ENCODE results near the gene ZDHHC4. TPM values are rescaled to one million over a fixed set of nuclear protein-coding genes. Genes with fewer than 3 reads are reported as not detected.
"Not testable (repeated sequence)": the region's sequence is repeated elsewhere in the genome, so short reads cannot be mapped to it uniquely, and the experiment has no call there.

ZDHHC4 gene
- total RNA-seq, 1 donor = 24.1 TPM

DNA sequence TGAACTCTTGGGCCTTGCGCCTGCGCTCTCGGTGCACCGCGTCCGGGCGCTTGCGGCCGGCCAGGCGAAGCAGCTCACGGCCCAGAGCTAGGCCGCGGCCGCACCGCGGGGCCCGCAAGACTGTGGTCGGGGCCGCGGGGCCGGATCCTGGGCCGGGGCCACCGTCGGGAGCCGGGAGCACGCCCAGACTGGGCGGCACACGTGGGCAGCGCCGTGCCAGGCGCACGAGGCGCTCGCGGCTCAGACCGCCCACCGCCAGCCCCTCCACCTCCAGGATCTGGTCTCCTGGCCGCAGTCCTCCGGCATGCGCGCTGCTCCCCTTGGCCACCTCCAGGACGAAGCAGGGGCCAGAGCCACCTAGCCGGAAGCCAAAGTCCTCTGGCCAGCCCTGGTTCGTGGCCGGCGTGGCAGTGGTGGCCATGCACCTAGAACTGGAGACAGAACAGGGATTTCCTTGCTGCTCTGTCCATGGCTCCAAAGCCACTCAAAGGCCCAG is 26.2 kb upstream of the ZDHHC4 start, which contains the start of gene GRID2IP:
Gene GRID2IP, minus strand, starts transcription at position 446 of the 496 bp plus-strand sequence. Its CDS starts 25 bp downstream, at position 421.
- Histone ChIP-seq H3K4me3 (ENCODE audit: low read length) (no peak within 1 kb of the TSS), H3K27me3 (ENCODE audit: insufficient read depth, low read length) (no peaks in the 10 kb centered on the region), H3K9me3 (ENCODE audit: low read depth, low read length) (no peaks in the 10 kb centered on the region), H3K4me1 (ENCODE audit: insufficient read depth, low read length) (peaks cover 1% of the 10 kb centered on the region)

DNA sequence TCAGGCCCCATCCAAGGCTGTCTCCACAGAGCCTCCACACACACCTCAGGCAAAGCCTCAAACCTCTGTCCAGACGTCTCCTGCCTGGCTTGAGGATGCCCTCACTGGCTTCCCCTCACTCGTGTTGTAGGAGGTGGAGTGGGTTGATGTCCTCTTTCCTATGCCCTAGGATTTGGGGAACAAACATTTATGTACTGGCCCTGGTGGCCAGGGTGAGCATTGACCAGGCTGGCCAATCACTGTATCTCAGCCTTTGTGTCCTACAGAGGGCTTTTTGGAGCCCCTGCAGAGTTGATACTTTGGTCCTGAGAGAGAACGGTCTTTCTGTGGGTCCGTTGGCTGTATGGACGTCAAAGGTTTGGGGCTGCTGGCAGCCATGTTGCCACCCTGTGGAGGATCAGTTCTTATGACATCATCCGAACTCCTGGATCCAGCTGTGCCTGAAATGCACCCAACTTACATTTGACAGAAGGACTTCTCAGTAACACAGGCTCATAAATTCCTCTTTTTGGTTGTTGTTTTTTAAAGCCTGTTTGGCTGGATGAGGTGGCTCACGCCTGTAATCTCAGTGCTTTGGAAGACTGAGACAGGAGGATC is 23.7 kb upstream of the ZDHHC4 start:
- no peaks in the 10 kb centered on the region for H3K4me1 ChIP-seq (ENCODE audit: insufficient read depth, low read length)
- H3K9me3 ChIP-seq (ENCODE audit: low read depth, low read length) = no peaks in the 10 kb centered on the region
- no peaks in the 10 kb centered on the region for H3K27me3 ChIP-seq (ENCODE audit: insufficient read depth, low read length)
- H3K4me3 ChIP-seq (ENCODE audit: low read length) = no peak overlapping the region

DNA sequence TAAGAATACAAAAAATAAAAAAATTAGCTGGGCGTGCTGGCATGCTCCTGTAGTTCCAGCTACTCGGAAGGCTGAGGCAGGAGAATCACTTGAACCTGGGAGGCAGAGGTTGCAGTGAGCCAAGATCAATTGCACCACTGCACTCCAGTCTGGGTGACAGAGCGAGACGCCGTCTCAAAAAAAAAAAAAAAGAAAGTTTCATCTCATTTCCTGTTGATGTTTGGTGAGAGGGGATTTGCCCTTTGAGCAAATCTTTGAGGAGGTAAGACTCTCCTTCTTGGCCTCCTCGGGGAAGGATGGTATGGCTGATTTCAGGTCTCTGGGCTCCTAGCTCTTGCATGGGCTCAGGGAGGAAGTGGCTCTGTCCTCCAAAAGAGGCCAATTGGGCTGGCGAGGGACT is 22.4 kb upstream of the ZDHHC4 start:
- Histone ChIP-seq H3K27me3 (ENCODE audit: insufficient read depth, low read length) (no peaks in the 10 kb centered on the region), H3K4me1 (ENCODE audit: insufficient read depth, low read length) (no peaks in the 10 kb centered on the region), H3K9me3 (ENCODE audit: low read depth, low read length) (no peaks in the 10 kb centered on the region), H3K4me3 (ENCODE audit: low read length) (no peak overlapping the region)

DNA sequence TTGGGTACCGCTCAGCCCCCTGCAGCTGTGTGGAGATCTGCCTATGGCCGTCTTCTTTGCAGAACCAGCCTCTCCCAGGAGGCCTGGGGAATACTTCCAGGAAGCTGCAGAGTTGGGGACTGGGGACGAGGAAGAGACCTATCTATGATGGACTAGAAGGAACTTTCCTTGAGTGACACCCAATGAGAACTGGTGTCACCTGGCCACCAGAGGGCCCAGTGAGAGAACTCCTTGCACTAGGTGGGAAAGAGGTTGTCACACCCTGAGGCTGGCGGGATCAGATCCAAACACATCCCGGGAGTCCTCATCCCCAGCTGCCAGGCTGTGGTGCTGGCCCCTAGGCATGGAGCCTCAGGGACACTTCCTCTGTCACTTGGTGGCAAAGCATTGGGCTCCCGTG is 21.1 kb upstream of the ZDHHC4 start:
- Histone ChIP-seq H3K4me1 (ENCODE audit: insufficient read depth, low read length) (no peaks in the 10 kb centered on the region), H3K9me3 (ENCODE audit: low read depth, low read length) (no peaks in the 10 kb centered on the region), H3K27me3 (ENCODE audit: insufficient read depth, low read length) (no peaks in the 10 kb centered on the region), H3K4me3 (ENCODE audit: low read length) (no peak overlapping the region)

DNA sequence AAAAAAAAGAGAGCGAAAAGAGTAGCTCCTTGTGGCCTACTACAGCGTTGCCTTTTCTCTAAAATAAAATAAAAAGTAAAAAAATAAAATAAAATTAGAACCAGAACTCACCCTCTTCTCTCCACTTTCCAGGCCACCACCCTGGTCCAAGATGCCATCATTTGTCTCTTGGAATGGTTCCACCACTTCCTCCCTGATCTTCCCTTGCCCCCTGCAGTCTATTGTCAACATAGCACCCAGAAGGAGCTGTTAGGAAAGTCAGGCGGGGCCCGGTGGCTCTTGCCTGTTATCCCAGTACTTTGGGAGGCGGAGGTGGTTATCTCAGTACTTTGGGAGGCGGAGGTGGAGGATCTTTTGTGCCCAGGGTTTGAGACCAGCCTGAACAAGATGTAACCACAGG is 18.4 kb upstream of the ZDHHC4 start:
- Histone ChIP-seq H3K27me3 (ENCODE audit: insufficient read depth, low read length) (no peaks in the 10 kb centered on the region), H3K4me1 (ENCODE audit: insufficient read depth, low read length) (no peaks in the 10 kb centered on the region), H3K9me3 (ENCODE audit: low read depth, low read length) (no peaks in the 10 kb centered on the region), H3K4me3 (ENCODE audit: low read length) (no peak overlapping the region)

DNA sequence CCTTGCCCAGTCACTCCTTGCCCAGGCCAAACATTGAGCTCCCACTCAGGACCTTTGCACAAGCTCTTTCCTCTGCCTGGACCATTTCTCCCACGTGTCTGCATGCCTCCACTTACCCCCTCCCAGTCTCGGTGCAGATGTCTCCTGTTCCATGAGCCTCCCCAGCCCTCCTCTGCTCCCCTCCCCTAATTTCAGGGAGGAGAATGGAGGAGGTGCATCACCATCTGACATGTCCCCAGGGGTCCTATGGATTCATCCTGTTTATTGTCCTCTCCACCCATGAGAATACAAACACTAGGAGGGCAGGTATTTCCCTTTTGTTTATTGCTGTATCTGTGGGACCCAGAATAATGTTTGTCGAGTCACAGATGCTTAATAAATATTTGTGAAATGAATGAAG is 17.4 kb upstream of the ZDHHC4 start:
- Histone ChIP-seq H3K4me1 (ENCODE audit: insufficient read depth, low read length) (no peaks in the 10 kb centered on the region), H3K27me3 (ENCODE audit: insufficient read depth, low read length) (no peaks in the 10 kb centered on the region), H3K4me3 (ENCODE audit: low read length) (no peak overlapping the region), H3K9me3 (ENCODE audit: low read depth, low read length) (no peaks in the 10 kb centered on the region)

DNA sequence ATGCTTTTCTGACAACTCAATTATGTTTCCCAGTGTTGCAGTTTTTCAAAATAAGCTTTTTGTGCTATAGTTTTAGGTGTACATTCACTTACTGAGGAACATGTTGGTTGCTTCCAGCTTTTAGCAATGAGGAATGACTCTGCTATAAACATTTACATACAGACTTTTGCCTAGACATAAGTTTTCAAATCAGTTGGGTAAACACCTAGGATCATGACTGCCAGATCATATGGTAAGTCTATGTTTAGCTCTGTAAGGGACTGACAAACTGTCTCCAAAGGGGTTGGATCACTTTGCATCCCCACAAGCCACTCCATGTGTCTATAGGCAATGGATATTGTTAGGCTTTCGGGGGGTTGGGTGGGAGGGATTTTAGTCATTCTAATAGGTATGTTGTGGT is 15.1 kb upstream of the ZDHHC4 start:
- Histone ChIP-seq H3K9me3 (ENCODE audit: low read depth, low read length) (no peaks in the 10 kb centered on the region), H3K4me3 (ENCODE audit: low read length) (no peak overlapping the region), H3K27me3 (ENCODE audit: insufficient read depth, low read length) (no peaks in the 10 kb centered on the region), H3K4me1 (ENCODE audit: insufficient read depth, low read length) (no peaks in the 10 kb centered on the region)

DNA sequence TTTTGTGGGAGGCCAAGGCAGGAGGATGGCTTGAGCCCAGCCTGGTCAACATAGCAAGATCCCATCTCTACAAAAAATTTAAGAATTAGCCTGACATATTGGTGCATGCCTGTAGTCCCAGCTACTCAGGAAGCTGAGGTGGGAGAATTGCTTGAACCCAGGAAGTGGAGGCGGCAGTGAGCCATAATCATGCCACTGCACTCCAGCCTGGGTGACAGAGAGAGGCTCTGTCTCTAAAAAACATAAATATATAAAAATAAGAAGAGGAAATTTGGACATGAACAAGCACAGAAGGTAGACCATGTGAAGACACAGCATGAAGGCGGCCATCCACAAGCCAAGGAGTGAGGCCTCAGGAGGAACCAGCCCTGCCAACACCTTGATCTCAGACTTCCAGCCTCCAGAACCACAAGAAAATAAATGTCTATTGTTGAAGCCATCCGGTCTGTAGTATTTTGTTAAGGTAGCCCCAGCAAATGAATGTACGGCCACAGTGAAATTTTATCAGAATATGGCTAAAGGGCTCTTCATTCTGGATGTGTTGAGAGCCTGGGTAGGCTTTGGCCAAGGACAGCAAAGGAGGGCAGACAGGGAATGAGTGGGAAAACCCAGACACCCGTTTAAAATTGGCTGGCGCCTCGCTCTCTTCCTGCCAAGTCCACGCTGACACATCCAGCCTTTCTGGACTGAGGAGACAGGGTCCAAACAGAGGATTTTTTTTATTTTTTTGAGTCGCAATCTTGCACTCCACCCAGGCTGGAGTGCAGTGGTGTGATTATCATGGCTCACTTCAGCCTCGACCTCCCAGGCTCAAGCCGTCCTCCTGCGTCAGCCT is 13.1 kb upstream of the ZDHHC4 start:
- no peaks in the 10 kb centered on the region for H3K9me3 ChIP-seq (ENCODE audit: low read depth, low read length)
- no peaks in the 10 kb centered on the region for H3K4me1 ChIP-seq (ENCODE audit: insufficient read depth, low read length)
- H3K4me3 ChIP-seq (ENCODE audit: low read length) = no peak overlapping the region
- no peaks in the 10 kb centered on the region for H3K27me3 ChIP-seq (ENCODE audit: insufficient read depth, low read length)

DNA sequence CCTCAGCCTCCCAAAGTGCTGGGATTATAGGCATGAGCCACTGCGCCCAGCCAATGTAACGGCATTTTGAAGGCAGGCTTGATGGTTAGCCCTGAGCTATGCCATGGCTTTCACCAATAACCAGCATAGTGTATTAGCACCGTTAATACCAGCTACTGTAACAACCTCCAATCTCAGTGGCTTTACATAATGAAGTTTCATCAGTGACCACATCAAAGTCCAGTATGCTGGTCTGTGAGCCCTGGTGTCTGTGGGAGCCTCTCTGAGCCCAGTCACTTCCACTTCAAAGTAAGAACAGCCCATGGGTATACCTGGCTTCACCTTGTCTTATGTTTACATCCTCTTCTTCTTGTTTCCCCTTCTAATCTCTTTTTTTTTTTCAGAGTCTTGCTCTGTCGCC is 11.6 kb upstream of the ZDHHC4 start:
- H3K27me3 ChIP-seq (ENCODE audit: insufficient read depth, low read length) = no peaks in the 10 kb centered on the region
- no peaks in the 10 kb centered on the region for H3K4me1 ChIP-seq (ENCODE audit: insufficient read depth, low read length)
- H3K4me3 ChIP-seq (ENCODE audit: low read length) = no peak overlapping the region
- H3K9me3 ChIP-seq (ENCODE audit: low read depth, low read length) = no peaks in the 10 kb centered on the region

DNA sequence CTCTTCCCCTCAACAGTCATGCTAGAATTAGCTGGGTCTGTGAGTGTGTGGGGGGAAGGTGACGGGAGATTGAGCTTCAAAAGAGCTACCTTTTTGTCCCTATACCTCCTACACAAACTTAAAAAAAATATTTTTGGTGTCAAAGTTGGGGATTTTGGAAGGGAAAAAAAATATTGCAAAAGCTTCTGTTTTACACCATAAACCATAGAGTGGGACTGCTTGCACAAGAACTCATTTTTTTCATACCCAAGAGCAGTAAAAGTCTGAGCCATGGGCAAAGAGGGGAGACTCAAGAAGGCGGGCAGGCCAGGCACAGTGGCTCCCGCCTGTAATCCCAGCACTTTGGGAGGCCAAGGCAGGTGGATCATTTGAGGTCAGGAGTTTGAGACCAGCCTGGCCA is 9.4 kb upstream of the ZDHHC4 start:
- no peak overlapping the region for H3K4me3 ChIP-seq (ENCODE audit: low read length)
- no peaks in the 10 kb centered on the region for H3K9me3 ChIP-seq (ENCODE audit: low read depth, low read length)
- H3K4me1 ChIP-seq (ENCODE audit: insufficient read depth, low read length) = no peaks in the 10 kb centered on the region
- H3K27me3 ChIP-seq (ENCODE audit: insufficient read depth, low read length) = no peaks in the 10 kb centered on the region

DNA sequence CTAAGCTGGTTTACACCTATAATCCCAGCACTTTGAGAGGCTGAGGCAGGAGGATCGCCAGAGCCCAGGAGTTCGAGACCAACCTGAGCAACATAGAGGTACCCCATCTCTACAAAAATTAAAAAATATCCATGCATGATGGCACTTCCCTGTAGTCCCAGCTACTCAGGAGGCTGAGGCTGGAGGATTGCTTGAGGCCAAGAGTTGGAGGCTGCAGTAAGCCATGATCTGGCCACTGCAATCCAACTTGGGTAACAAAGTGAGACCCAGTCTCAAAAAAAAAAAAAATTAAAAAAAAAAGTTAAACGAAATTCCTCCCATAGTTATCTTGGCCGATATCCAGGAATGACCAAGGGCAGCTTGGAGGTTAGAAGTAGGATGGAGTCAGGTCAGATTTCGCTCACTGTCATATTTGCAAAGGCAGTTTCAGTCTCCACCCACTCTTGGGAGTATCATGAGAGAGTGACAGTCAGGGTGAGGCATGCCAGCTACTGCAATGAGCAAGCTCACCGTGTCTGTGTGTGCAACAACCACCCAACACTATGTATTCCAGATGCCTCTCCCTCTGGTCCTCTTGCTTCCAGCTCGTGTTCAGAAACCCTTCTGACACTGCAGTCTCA is 6.0 kb upstream of the ZDHHC4 start:
- no peaks in the 10 kb centered on the region for H3K4me1 ChIP-seq (ENCODE audit: insufficient read depth, low read length)
- no peaks in the 10 kb centered on the region for H3K27me3 ChIP-seq (ENCODE audit: insufficient read depth, low read length)
- no peaks in the 10 kb centered on the region for H3K9me3 ChIP-seq (ENCODE audit: low read depth, low read length)
- H3K4me3 ChIP-seq (ENCODE audit: low read length) = no peak overlapping the region

DNA sequence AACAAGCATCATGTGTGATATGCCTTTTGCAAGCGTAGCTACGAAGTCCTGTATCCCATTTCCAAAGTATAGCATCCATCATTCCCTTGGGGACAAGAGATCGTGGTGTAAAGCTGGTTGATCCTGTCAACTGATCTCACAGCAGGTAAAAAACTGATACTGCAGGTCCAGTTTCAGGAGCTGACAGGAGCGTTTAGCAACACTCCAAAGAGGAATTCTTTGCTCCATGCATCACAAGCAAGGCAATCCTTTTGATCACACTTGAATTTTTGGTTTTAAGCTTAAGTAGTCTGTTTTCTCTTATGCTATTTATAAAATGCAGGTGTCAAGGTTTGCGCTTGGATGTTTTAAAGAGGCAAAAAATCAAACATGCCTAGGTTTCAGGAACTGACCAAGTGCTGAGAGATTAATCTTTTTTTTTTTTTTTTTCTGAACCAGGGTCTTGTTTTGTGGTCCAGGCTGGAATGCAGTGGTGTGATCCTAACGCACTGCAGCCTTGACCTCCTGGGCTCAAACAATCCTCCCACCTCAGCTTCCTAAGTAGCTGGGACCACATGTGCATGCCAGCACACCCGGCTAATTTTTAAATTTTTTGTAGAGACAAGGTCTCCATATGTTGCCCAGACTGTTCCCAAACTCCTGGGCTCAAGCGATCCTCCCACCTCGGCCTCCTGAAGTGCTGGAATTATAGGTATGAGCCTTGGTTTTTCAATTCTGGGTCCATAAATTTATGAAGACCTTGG is 1.8 kb upstream of the ZDHHC4 start:
- peaks cover 16% of the 10 kb centered on the region for H3K4me1 ChIP-seq (ENCODE audit: insufficient read depth, low read length)
- no peaks in the 10 kb centered on the region for H3K27me3 ChIP-seq (ENCODE audit: insufficient read depth, low read length)
- no peaks in the 10 kb centered on the region for H3K9me3 ChIP-seq (ENCODE audit: low read depth, low read length)
- H3K4me3 ChIP-seq (ENCODE audit: low read length) = no peak overlapping the region

DNA sequence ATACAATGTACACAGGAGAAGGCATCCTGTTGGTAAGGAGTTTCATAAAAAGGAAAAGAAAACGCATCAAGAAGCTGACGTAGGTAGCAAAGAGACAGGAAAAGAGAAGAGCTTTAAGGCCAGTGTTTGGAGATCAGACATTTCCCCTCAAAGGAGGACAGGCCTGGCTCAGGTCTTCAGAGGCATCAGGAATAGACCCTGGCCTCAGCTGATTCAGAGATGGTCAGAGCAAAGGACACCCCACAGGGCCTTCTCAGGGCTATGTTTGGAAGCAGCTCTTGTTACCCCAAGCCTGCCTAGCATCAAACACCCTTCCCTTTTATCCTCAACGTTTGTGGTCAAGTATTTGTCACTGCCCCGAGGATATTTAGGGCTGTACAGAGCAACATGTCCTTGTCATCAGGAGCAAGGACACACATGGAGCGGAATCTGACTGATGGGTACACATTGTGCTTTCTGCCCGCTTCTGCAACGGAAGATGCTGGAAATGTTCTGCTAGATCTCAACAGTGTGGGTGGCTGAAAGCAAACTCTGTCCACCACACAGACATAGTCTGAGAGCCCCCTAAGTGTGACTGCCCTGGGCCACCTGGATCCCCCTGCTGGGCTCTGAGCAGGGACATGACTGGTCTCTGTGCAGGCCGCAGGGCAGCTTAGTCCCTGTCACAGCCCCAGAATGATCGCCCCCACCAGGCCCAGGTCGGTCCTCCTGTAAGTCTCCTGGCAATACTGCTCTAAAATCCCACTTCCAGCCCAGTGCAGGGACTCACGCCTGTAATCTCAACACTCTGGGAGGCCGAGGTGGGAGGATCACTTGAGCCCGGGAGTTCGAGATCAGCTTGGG is 1.0 kb upstream of the ZDHHC4 start:
- Histone ChIP-seq H3K9me3 (ENCODE audit: low read depth, low read length) (no peaks in the 10 kb centered on the region), H3K4me3 (ENCODE audit: low read length) (peak overlapping the region; percentile 69), H3K27me3 (ENCODE audit: insufficient read depth, low read length) (no peaks in the 10 kb centered on the region), H3K4me1 (ENCODE audit: insufficient read depth, low read length) (peaks cover 16% of the 10 kb centered on the region)

DNA sequence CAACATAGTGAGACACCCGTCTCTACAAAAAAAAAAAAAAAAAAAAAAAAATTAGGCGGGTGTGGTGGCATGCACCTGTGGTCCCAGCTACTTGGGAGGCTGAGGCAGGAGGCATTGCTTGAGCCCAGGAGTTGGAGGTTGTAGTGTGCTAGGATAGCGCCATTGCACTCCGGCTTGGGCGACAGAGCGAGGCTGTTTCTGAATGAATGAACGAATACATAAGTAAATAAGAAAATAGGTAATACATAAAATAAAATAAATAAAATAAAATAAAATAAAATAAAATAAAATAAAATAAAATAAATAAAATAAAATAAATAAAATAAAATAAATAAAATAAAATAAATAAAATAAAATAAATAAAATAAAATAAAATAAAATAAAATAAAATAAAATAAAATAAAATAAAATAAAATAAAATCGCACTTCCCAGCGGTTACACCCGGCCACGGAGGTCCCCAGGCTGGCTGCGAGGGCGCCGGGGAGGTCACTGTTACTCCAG is 336 bp upstream of the ZDHHC4 start:
- not testable (repeated sequence) for H3K27me3 ChIP-seq (ENCODE audit: insufficient read depth, low read length); H3K9me3 ChIP-seq (ENCODE audit: low read depth, low read length)
- H3K4me3 ChIP-seq (ENCODE audit: low read length) = peak overlapping the region; percentile 69

More for the DNA sequence above, 336 bp upstream of the ZDHHC4 start:
- peaks cover 16% of the 10 kb centered on the region for H3K4me1 ChIP-seq (ENCODE audit: insufficient read depth, low read length)

All from mononuclear cell (primary cell).